Coronary artery (tissue), 2 donors: ENCODE results near the gene NKX1-1.

Experiments
- DNase-seq: peaks from one replicate; pipeline ENCODE4 v3.0.0-alpha.2; 2017; ENCODE audit warnings: low spot score
- H3K27ac ChIP-seq, 2 donors: fragments of 200-600 bp; sonication (generic); one replicate each; pipeline ENCODE4 v1.5.1; 2016 to 2019
- H3K4me3 ChIP-seq: fragments of 200-600 bp; sonication (generic); 2 replicates; pipeline ENCODE4 v1.5.1; 2016; ENCODE audit warnings: mild to moderate bottlenecking, moderate library complexity
- TF ChIP-seq, protein P1 (sequence below): fragments of 200-600 bp; sonication (generic); IDR thresholded peaks from one replicate; pipeline ENCODE4 v1.5.1; 2019; ENCODE audit warnings: antibody characterized with exemption

The NKX1-1 gene

GRCh38 chr4:1416051-1416947 lies 10.1 kb upstream of the NKX1-1 start:
- peak; percentile 69 for DNase-seq
- TF ChIP-seq, protein P1, sequence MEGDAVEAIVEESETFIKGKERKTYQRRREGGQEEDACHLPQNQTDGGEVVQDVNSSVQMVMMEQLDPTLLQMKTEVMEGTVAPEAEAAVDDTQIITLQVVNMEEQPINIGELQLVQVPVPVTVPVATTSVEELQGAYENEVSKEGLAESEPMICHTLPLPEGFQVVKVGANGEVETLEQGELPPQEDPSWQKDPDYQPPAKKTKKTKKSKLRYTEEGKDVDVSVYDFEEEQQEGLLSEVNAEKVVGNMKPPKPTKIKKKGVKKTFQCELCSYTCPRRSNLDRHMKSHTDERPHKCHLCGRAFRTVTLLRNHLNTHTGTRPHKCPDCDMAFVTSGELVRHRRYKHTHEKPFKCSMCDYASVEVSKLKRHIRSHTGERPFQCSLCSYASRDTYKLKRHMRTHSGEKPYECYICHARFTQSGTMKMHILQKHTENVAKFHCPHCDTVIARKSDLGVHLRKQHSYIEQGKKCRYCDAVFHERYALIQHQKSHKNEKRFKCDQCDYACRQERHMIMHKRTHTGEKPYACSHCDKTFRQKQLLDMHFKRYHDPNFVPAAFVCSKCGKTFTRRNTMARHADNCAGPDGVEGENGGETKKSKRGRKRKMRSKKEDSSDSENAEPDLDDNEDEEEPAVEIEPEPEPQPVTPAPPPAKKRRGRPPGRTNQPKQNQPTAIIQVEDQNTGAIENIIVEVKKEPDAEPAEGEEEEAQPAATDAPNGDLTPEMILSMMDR: no peak
- Histone ChIP-seq H3K4me3 (no peak overlapping the region), H3K27ac (no peak overlapping the region)

- no peak overlapping the region for H3K27ac ChIP-seq
- no peak overlapping the region for H3K4me3 ChIP-seq
- DNase-seq: peak; percentile 52
- TF ChIP-seq, protein P1: no peak
Observed at GRCh38 chr4:1415681-1415981, 9.4 kb upstream of the NKX1-1 start.

GRCh38 chr4:1414831-1415680 lies 8.8 kb upstream of the NKX1-1 start:
- TF ChIP-seq, protein P1: no peak
- no peak overlapping the region for H3K4me3 ChIP-seq
- H3K27ac ChIP-seq: no peak overlapping the region
- no peak for DNase-seq

- peak; percentile 46 for DNase-seq
- TF ChIP-seq, protein P1: no peak
- Histone ChIP-seq H3K27ac (no peak overlapping the region), H3K4me3 (no peak overlapping the region)
Observed at GRCh38 chr4:1413687-1414479, 7.6 kb upstream of the NKX1-1 start.

DNA sequence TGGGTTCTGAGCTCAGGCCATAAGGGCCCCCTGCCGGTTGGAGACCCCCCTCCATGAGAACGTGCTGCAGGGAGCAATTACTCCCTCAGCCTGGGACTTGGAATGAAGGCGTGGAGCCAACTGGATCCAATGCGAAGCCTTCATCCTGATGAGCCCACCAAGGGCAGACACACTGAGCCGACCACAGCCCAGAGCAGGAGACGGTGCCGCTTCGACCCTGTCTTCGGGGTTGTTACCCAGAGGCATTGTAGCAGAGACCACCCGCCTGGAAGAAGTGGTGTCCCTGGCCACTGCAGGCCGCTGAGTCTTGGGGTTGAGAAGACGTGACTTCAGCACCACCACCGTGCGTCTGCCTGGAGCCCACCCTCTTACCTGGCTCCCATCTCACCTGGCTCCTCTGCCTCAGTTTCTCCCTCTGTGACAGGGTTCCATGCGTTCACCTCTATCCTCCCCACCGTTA lies 7.0 kb upstream of the NKX1-1 start:
- Histone ChIP-seq H3K27ac (no peak overlapping the region), H3K4me3 (no peak overlapping the region)
- DNase-seq: no peak
- TF ChIP-seq, protein P1: no peak

DNA sequence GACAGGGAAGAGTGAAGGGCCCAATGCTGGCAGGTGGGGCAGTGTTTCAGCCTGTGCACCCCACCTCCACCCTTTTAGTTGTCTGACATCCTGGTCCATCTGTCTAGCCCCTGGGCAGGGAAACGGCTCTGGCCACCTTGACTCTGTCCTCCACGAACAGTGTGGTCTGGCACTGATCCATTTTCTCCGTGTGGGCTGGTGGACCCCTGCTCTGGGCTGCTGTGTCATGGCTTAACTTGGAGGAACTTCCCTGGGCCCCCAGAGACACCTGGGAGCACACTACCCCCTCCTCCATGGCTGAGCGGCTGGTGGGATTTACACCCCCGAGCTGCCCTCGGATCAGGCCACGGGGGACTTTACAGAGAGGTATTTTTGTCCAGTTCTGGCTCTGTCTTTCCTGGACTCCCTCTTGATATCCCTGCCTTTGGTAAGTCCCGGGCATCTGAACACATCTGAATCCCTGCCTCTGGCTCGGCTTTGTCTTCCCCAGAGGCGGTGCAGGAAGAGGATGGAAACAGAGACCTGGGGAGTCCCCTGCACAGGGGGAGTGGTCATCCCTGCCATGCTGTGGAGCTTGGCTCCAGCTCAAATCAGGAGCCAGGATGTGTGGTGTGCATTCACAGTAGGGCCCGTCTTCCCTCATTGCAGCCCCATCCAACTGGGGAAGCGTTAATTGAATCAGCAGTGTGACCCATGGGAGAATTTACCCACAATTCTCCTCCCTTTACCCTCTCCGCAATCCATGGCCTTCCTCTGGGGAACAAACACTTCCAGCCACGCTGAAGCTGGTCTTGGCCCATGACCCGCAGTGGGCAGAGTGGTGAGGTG lies 6.3 kb upstream of the NKX1-1 start:
- no peak for DNase-seq
- Histone ChIP-seq H3K4me3 (no peak overlapping the region), H3K27ac (no peak overlapping the region)
- TF ChIP-seq, protein P1: no peak
